Measurements from ENCODE around the gene PHLDB1. TPM values are rescaled to one million over a fixed set of nuclear protein-coding genes. Genes with fewer than 3 reads are reported as not detected.

PHLDB1 gene
- total RNA-seq, 1 experiment from 2014 or later, result 48.7 TPM

- Histone ChIP-seq H3K27ac (ENCODE audit: low read depth, low read length, poor library complexity, severe bottlenecking) (no peak overlapping the region), H3K27me3 (replicated peaks; ENCODE audit: insufficient read depth, low read depth, low read length, poor library complexity) (no peaks in the 10 kb centered on the region), H3K4me3 (ENCODE audit: low read depth, low read length, poor library complexity, severe bottlenecking) (no peak overlapping the region), H3K9me3 (ENCODE audit: low read depth, low read length, poor library complexity, severe bottlenecking) (no peaks in the 10 kb centered on the region), H3K36me3 (ENCODE audit: insufficient read depth, low read length, poor library complexity, severe bottlenecking) (peaks cover 12% of the 10 kb centered on the region), H3K4me1 (ENCODE audit: insufficient read depth, low read length, poor library complexity, severe bottlenecking) (no peaks in the 10 kb centered on the region)
- intact Hi-C loops (cut with micrococcal nuclease; ENCODE audit: unreplicated experiment), result no loop called here
- ChIA-PET POLR2A (ENCODE audit: low non-redundant PET) (no interaction called here), CTCF (no interaction called here)
- TF ChIP-seq EZH2 (IDR thresholded peaks at IDR 0.05; ENCODE audit: borderline replicate concordance, low read depth, low read length, poor library complexity, severe bottlenecking), result no peak
- no peak for DNase-seq (ENCODE audit: low spot score)
- BruUV-seq (replicated peaks), result no TSS peak
Measured at GRCh38 chr11:118655486-118656190, 48.2 kb downstream of the PHLDB1 start.

GRCh38 chr11:118656563-118657165 lies 49.2 kb downstream of the PHLDB1 start:
- H3K27ac ChIP-seq (ENCODE audit: low read depth, low read length, poor library complexity, severe bottlenecking), result no peak overlapping the region
- BruUV-seq (replicated peaks), result no TSS peak
- ChIA-PET CTCF (no interaction called here), POLR2A (ENCODE audit: low non-redundant PET) (interaction anchor here (0.5 kb wide), 1 partner anchor 337 kb away, joined by 12 read pairs; no protein-coding TSS in a partner anchor)
- no peak for TF ChIP-seq CTCF (conservative IDR thresholded peaks at IDR 0.05; ENCODE audit: low read depth, low read length)
- no peak for TF ChIP-seq EZH2 (IDR thresholded peaks at IDR 0.05; ENCODE audit: borderline replicate concordance, low read depth, low read length, poor library complexity, severe bottlenecking)
- no peaks in the 10 kb centered on the region for H3K27me3 ChIP-seq (replicated peaks; ENCODE audit: insufficient read depth, low read depth, low read length, poor library complexity)
- intact Hi-C loops (cut with micrococcal nuclease; ENCODE audit: unreplicated experiment), result no loop called here
- no peaks in the 10 kb centered on the region for H3K4me1 ChIP-seq (ENCODE audit: insufficient read depth, low read length, poor library complexity, severe bottlenecking)
- H3K36me3 ChIP-seq (ENCODE audit: insufficient read depth, low read length, poor library complexity, severe bottlenecking), result peaks cover 7% of the 10 kb centered on the region
- DNase-seq (ENCODE audit: low spot score), result no peak
- H3K4me3 ChIP-seq (ENCODE audit: low read depth, low read length, poor library complexity, severe bottlenecking), result no peak overlapping the region
- H3K9me3 ChIP-seq (ENCODE audit: low read depth, low read length, poor library complexity, severe bottlenecking), result no peaks in the 10 kb centered on the region

GRCh38 chr11:118657238-118657637 lies 49.8 kb downstream of the PHLDB1 start:
- POLR2A ChIA-PET (ENCODE audit: low non-redundant PET), result interaction anchor here (0.5 kb wide), 1 partner anchor 336 kb away, joined by 12 read pairs; no protein-coding TSS in a partner anchor

More at GRCh38 chr11:118657238-118657637, 49.8 kb downstream of the PHLDB1 start:
- Histone ChIP-seq H3K36me3 (ENCODE audit: insufficient read depth, low read length, poor library complexity, severe bottlenecking) (peaks cover 5% of the 10 kb centered on the region), H3K9me3 (ENCODE audit: low read depth, low read length, poor library complexity, severe bottlenecking) (no peaks in the 10 kb centered on the region), H3K27me3 (replicated peaks; ENCODE audit: insufficient read depth, low read depth, low read length, poor library complexity) (no peaks in the 10 kb centered on the region), H3K27ac (ENCODE audit: low read depth, low read length, poor library complexity, severe bottlenecking) (no peak overlapping the region), H3K4me3 (ENCODE audit: low read depth, low read length, poor library complexity, severe bottlenecking) (no peak overlapping the region), H3K4me1 (ENCODE audit: insufficient read depth, low read length, poor library complexity, severe bottlenecking) (no peaks in the 10 kb centered on the region)
- DNase-seq (ENCODE audit: low spot score), result peak; percentile 33
- intact Hi-C loops (cut with micrococcal nuclease; ENCODE audit: unreplicated experiment), result no loop called here
- BruUV-seq (replicated peaks), result no TSS peak
- CTCF ChIA-PET, result no interaction called here
- TF ChIP-seq EZH2 (IDR thresholded peaks at IDR 0.05; ENCODE audit: borderline replicate concordance, low read depth, low read length, poor library complexity, severe bottlenecking), result no peak
- TF ChIP-seq CTCF (conservative IDR thresholded peaks at IDR 0.05; ENCODE audit: low read depth, low read length), result no peak

All from A673 (cell line).